ENCODE results near the gene NPRL2. TPM values are rescaled to one million over a fixed set of nuclear protein-coding genes. Genes with fewer than 3 reads are reported as not detected.

Gene NPRL2
- total and polyA plus RNA-seq, 8 donors, result 4.5 to 75.0 (median 23.5) TPM

DNA sequence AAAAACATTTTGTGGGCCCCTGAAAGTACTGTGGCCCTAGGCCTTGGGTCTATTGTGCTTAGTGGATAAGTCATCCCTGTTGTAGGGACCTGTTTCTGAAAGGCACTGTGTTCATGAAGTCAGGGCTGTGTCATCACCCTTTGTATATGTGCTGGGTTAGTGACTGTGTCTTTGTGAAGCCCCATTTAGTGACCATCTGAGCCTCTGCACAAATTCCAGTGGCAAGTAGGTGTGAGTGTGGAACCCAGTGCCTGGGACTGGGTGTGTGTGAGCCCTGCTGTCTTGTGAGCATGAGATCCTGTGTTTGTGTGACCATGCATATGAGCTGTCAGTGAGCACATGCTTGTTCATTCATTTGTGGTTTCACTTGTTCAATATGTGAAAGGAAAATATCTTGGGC, 46.0 kb downstream of the NPRL2 start:
- peaks cover 25 to 47% (median 42%) of the 10 kb centered on the region in 4 donors for H3K4me1 ChIP-seq
- peak in 1 of 2 donors; percentile 5 for DNase-seq
- no peak overlapping the region for H3K27ac ChIP-seq
- intact Hi-C loops (cut with DNase I; ENCODE audit: low total_unique reads), result no loop called here
- TF ChIP-seq EP300 (IDR thresholded peaks at IDR 0.05) (no peak), POLR2AphosphoS5 (IDR thresholded peaks at IDR 0.05) (no peak), POLR2A (IDR thresholded peaks at IDR 0.05) (no peak)
- TF ChIP-seq, protein P1, sequence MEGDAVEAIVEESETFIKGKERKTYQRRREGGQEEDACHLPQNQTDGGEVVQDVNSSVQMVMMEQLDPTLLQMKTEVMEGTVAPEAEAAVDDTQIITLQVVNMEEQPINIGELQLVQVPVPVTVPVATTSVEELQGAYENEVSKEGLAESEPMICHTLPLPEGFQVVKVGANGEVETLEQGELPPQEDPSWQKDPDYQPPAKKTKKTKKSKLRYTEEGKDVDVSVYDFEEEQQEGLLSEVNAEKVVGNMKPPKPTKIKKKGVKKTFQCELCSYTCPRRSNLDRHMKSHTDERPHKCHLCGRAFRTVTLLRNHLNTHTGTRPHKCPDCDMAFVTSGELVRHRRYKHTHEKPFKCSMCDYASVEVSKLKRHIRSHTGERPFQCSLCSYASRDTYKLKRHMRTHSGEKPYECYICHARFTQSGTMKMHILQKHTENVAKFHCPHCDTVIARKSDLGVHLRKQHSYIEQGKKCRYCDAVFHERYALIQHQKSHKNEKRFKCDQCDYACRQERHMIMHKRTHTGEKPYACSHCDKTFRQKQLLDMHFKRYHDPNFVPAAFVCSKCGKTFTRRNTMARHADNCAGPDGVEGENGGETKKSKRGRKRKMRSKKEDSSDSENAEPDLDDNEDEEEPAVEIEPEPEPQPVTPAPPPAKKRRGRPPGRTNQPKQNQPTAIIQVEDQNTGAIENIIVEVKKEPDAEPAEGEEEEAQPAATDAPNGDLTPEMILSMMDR (IDR thresholded peaks at IDR 0.05), result no peak
- H3K27me3 ChIP-seq, result no peaks in the 10 kb centered on the region
- no peaks in the 10 kb centered on the region for H3K9me3 ChIP-seq
- H3K4me3 ChIP-seq, result no peak overlapping the region
- H3K36me3 ChIP-seq, result peaks cover 0 to 6% (median 0%) of the 10 kb centered on the region in 4 donors

DNA sequence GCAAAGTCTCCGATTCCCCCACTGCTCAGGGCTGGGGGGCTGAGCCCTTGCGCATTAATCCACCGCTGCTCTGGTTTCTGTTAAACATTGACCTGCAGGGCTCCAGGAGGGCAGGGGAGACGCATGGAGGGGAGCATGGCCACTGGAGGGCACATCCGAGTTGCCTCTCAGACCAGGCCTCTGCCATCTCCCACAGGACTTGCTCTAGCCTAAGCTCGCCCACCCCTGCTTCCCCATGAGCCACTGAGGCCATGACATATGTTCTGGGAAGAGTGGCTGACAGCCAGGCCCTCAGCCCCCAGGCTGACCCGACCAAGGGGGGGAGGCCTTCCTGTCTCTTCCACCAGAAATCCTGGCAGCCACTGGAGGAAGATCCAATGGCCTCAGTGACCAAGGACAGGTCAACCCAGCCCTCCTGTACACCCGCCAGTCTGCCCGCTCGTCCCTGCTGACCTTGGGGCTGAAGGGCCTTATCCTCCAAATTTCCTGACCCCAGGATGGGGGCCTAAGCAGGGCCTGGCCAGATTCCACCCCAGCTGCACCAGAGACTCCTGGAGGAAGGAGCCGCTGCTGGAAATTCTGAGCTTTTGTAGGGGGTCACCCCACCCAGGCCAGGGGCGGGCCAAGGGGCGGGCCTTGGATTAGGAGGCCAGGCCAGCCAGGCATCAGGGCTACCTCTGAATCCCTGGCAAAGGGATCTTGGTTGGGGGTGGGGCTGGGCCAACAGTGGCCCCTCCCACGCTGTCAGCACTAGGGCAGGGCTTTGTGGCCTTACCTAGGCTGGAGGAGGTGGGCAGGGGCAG, 47.4 kb downstream of the NPRL2 start, which contains the start of gene HYAL1:
HYAL1 (minus strand) TSS at position 562 of the 803 bp plus-strand sequence. CDS start 618 bp downstream, outside the sequence.
- no peaks in the 10 kb centered on the region for H3K9me3 ChIP-seq
- H3K27ac ChIP-seq, result peak within 1 kb of the TSS; percentile 64 to 96 (median 85)
- no peaks in the 10 kb centered on the region for H3K36me3 ChIP-seq
- TF ChIP-seq EP300 (IDR thresholded peaks at IDR 0.05) (no peak), POLR2AphosphoS5 (IDR thresholded peaks at IDR 0.05) (peak; percentile 28 to 52 (median 47)), POLR2A (IDR thresholded peaks at IDR 0.05) (no peak)
- TF ChIP-seq, protein P1 (IDR thresholded peaks at IDR 0.05), result peak in 1 of 7 experiments; percentile 21
- peaks cover 32 to 53% (median 49%) of the 10 kb centered on the region in 4 donors for H3K4me1 ChIP-seq
- DNase-seq, result peak; percentile 78 to 86
- intact Hi-C loops (cut with DNase I; ENCODE audit: low total_unique reads), result no loop called here
- peak within 1 kb of the TSS; percentile 19 to 36 (median 27) for H3K4me3 ChIP-seq
- H3K27me3 ChIP-seq, result no peaks in the 10 kb centered on the region
- 35 to 53% (median 41%) methylated on average over 11 to 14 of the region's 14 CpGs for WGBS, 5 donors

DNA sequence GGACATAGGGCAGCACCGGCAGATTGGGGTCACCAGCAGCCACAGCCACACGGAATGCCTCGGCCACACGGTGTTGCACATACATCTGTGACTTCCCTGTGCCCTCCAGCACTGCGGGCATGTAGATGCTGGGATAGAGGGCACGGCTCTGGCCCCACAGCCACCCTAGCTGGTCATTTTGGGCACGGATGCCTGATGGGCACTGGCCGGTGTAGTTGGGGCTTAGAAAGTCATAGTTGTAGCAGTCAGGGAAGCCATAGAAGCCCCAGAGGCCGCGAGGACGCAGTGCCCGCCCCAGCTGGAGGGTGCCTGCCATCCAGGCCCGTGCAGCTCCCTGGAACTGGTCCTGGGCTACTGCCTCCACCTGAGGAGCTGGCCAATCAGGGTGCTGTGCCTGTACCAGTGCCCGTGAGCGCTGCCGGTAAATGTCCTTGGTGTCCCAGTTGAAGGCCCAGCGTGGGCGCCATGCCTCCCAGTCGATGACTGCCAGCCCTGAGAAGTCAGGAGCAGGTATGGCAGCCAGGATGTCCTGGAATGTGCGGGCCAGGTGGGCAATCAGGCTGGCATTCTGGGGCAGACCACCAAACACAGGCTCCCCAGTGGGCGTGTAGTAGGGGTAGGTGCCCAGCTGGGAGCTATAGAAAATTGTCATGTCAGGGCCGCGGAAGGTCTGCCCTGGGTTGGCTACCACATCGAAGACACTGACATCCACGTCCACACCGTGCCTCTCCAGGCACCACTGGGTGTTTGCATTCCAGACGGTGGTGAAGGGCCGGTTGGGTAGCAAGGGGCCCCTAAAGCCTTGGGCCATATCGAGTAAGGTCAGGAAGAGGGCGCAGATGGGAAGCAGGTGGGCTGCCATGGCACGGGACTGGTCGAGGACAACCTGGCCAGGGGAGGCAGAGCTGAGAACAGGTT, 48.2 kb downstream of the NPRL2 start:
- 79 to 88% (median 86%) methylated on average over 23 to 32 of the region's 32 CpGs for WGBS, 5 donors
- Histone ChIP-seq H3K4me1 (peaks cover 37 to 61% (median 56%) of the 10 kb centered on the region in 4 donors), H3K36me3 (peaks cover 0 to 2% (median 0%) of the 10 kb centered on the region in 4 donors), H3K4me3 (peak overlapping the region; percentile 19 to 36 (median 27)), H3K9me3 (no peaks in the 10 kb centered on the region), H3K27ac (peak overlapping the region; percentile 64 to 96 (median 85)), H3K27me3 (no peaks in the 10 kb centered on the region)
- TF ChIP-seq EP300 (IDR thresholded peaks at IDR 0.05) (no peak), POLR2A (IDR thresholded peaks at IDR 0.05) (no peak), POLR2AphosphoS5 (IDR thresholded peaks at IDR 0.05) (no peak)
- TF ChIP-seq, protein P1 (IDR thresholded peaks at IDR 0.05), result no peak
- intact Hi-C loops (cut with DNase I; ENCODE audit: low total_unique reads), result no loop called here
- DNase-seq, result peak in 1 of 2 donors; percentile 13

DNA sequence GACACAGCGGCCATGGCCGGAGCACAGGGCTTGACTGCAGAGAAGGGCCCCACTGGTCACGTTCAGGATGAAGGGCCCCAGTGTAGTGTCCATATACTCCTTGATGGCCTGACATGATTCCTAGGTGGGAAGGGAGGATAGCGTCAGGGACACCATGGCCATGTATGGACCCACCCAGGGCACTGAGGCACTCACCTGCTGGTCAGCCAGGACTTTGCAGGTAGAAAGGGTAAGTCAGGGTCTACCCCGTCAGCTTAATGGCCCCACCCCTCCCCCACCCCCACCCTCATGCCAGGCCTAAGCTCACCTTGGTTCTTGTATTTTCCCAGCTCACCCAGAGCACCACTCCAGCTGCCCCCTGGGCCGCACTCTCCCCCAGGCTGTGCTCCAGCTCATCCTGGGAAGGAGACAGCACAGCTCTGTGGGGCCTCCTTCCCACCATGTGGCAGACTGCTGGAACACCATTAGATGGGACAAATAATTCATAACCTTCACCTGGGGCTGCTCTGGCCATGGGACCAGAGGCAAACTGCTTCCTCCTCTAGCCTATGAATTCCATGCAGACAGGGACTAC, 49.8 kb downstream of the NPRL2 start:
- TF ChIP-seq, protein P1 (IDR thresholded peaks at IDR 0.05), result no peak
- TF ChIP-seq POLR2A (IDR thresholded peaks at IDR 0.05), result no peak
- no peak for TF ChIP-seq POLR2AphosphoS5 (IDR thresholded peaks at IDR 0.05)
- TF ChIP-seq EP300 (IDR thresholded peaks at IDR 0.05), result no peak
- H3K36me3 ChIP-seq, result peaks cover 7 to 15% (median 8%) of the 10 kb centered on the region in 4 donors
- no peaks in the 10 kb centered on the region for H3K9me3 ChIP-seq
- peaks cover 37 to 68% (median 59%) of the 10 kb centered on the region in 4 donors for H3K4me1 ChIP-seq
- peak overlapping the region; percentile 71 to 96 (median 95) for H3K27ac ChIP-seq
- H3K4me3 ChIP-seq, result peak overlapping the region in 2 of 4 donors; percentile 5 to 67
- H3K27me3 ChIP-seq, result no peaks in the 10 kb centered on the region
- 82 to 100% (median 93%) methylated on average over 5 to 6 of the region's 6 CpGs for WGBS, 5 donors
- intact Hi-C loops (cut with DNase I; ENCODE audit: low total_unique reads), result no loop called here
- DNase-seq, result peak in 1 of 2 donors; percentile 26
